GM06990 (cell line): ENCODE measurements around the gene ITIH4.

Experiments used
- DNase-seq: peaks from one replicate; pipeline ENCODE4 v3.0.0-alpha.2; 2011; ENCODE audit not compliant: insufficient read length; ENCODE audit errors: extremely low read depth
- H3K27me3 ChIP-seq: replicated peaks from 2 replicates; pipeline ENCODE4 v1.6.0; 2011; ENCODE audit warnings: low read length; ENCODE audit not compliant: control insufficient read depth, insufficient read depth
- H3K36me3 ChIP-seq: 2 replicates; pipeline ENCODE4 v1.5.1; 2011; ENCODE audit warnings: low read length; ENCODE audit not compliant: control insufficient read depth, insufficient read depth
- H3K4me3 ChIP-seq: replicated peaks from 2 replicates; pipeline ENCODE4 v1.5.1; 2011; ENCODE audit warnings: low read depth, mild to moderate bottlenecking, control low read depth, low read length
- CTCF ChIP-seq: IDR thresholded peaks from 2 replicates; pipeline ENCODE4 v1.5.1; 2011; ENCODE audit warnings: low read length, control low read depth, mild to moderate bottlenecking, inconsistent platforms; ENCODE audit not compliant: insufficient read depth, poor library complexity, severe bottlenecking

The ITIH4 gene

GRCh38 chr3:52831500-52832301 lies 1.2 kb upstream of the ITIH4 start:
- Histone ChIP-seq H3K4me3 (no peak overlapping the region), H3K27me3 (no peaks in the 10 kb centered on the region), H3K36me3 (peaks cover 2% of the 10 kb centered on the region)
- DNase-seq: no peak
- no peak for TF ChIP-seq CTCF

GRCh38 chr3:52829906-52830463 lies 487 bp downstream of the ITIH4 start:
- no peak for TF ChIP-seq CTCF
- no peaks in the 10 kb centered on the region for H3K27me3 ChIP-seq
- no peaks in the 10 kb centered on the region; the same call in 1 of the 2 replicates for H3K36me3 ChIP-seq
- no peak overlapping the region for H3K4me3 ChIP-seq
- DNase-seq: no peak

GRCh38 chr3:52829482-52829881 lies 990 bp downstream of the ITIH4 start:
- no peaks in the 10 kb centered on the region; the same call in none of the 2 replicates for H3K36me3 ChIP-seq
- H3K27me3 ChIP-seq: no peaks in the 10 kb centered on the region
- no peak for DNase-seq
- no peak overlapping the region for H3K4me3 ChIP-seq
- no peak for TF ChIP-seq CTCF

- no peak for TF ChIP-seq CTCF
- Histone ChIP-seq H3K4me3 (no peak overlapping the region), H3K36me3 (no peaks in the 10 kb centered on the region; the same call in 1 of the 2 replicates), H3K27me3 (no peaks in the 10 kb centered on the region)
- DNase-seq: no peak
Measured at GRCh38 chr3:52827866-52828376, 2.6 kb downstream of the ITIH4 start.

- no peak for DNase-seq
- H3K27me3 ChIP-seq: no peaks in the 10 kb centered on the region
- H3K36me3 ChIP-seq: no peaks in the 10 kb centered on the region; the same call in 1 of the 2 replicates
- no peak for TF ChIP-seq CTCF
- no peak overlapping the region for H3K4me3 ChIP-seq
Measured at GRCh38 chr3:52827441-52827840, 3.0 kb downstream of the ITIH4 start.
